ENCODE measurements around the gene FGF21.

- TF ChIP-seq CTCF (tag by site-specific recombination; IDR thresholded peaks at IDR 0.05): no peak
- TF ChIP-seq ZNF544 (tag by site-specific recombination; IDR thresholded peaks at IDR 0.05): no peak
- no peak for TF ChIP-seq ZBTB7A (tag by site-specific recombination; IDR thresholded peaks at IDR 0.05; ENCODE audit: low read depth)
Observed at GRCh38 chr19:48780631-48781391, 25.5 kb downstream of the FGF21 start.
